OCI-LY1 (cell line): ENCODE data around the gene CARS2.

Experiments
- H2AFZ ChIP-seq: fragments of 200-600 bp; sonication (generic), shearing (Covaris generic); 2 replicates; pipeline ENCODE4 v1.6.0; 2014; ENCODE audit warnings: antibody characterized with exemption, mild to moderate bottlenecking, low read length
- H3F3A ChIP-seq: fragments of 200-600 bp; sonication (generic), shearing (Covaris generic); 2 replicates; pipeline ENCODE4 v1.6.0; 2014; ENCODE audit warnings: mild to moderate bottlenecking, antibody characterized with exemption, low read length, moderate library complexity; ENCODE audit not compliant: insufficient read depth
- H3K27ac ChIP-seq: fragments of 200-600 bp; sonication (generic); 2 replicates; pipeline ENCODE4 v1.5.1; 2014; ENCODE audit warnings: low read length, mixed run types, mild to moderate bottlenecking, low read depth; ENCODE audit not compliant: poor library complexity, severe bottlenecking
- H3K27me3 ChIP-seq: fragments of 200-600 bp; sonication (generic); 2 replicates; pipeline ENCODE4 v1.6.0; 2014; ENCODE audit warnings: antibody characterized with exemption, mild to moderate bottlenecking, low read length, moderate library complexity; ENCODE audit not compliant: insufficient read depth
- H3K36me3 ChIP-seq: fragments of 200-600 bp; sonication (generic); 2 replicates; pipeline ENCODE4 v1.6.1; 2014; ENCODE audit warnings: mild to moderate bottlenecking, antibody characterized with exemption, low read length, moderate library complexity, mixed read lengths; ENCODE audit not compliant: insufficient read depth
- H3K4me1 ChIP-seq: fragments of 200-600 bp; sonication (generic); 2 replicates; pipeline ENCODE4 v1.5.1; 2014; ENCODE audit warnings: mild to moderate bottlenecking, low read length, moderate library complexity; ENCODE audit not compliant: insufficient read depth, severe bottlenecking
- H3K4me2 ChIP-seq: fragments of 200-600 bp; sonication (generic), shearing (Covaris generic); 2 replicates; pipeline ENCODE4 v1.6.1; 2014; ENCODE audit warnings: low read length
- H3K4me3 ChIP-seq: fragments of 200-600 bp; sonication (generic); 2 replicates; pipeline ENCODE4 v1.5.1; 2014; ENCODE audit warnings: low read length, low read depth, mild to moderate bottlenecking, mixed read lengths; ENCODE audit not compliant: poor library complexity, severe bottlenecking
- H3K79me2 ChIP-seq: fragments of 200-600 bp; shearing (Covaris generic); 2 replicates; pipeline ENCODE4 v1.6.1; 2016; ENCODE audit warnings: mixed run types, low read length, mixed read lengths; ENCODE audit not compliant: insufficient read depth
- H3K9ac ChIP-seq: fragments of 200-600 bp; sonication (generic), shearing (Covaris generic); 2 replicates; pipeline ENCODE4 v1.6.1; 2014; ENCODE audit warnings: mild to moderate bottlenecking, low read length, mixed read lengths
- H3K9me2 ChIP-seq: fragments of 200-600 bp; sonication (generic), shearing (Covaris generic); 2 replicates; pipeline ENCODE4 v1.6.1; 2014; ENCODE audit warnings: low read depth, mild to moderate bottlenecking, low read length, mixed read lengths
- H3K9me3 ChIP-seq: fragments of 200-600 bp; shearing (Covaris generic); 2 replicates; pipeline ENCODE4 v1.6.1; 2014; ENCODE audit warnings: low read length, mixed read lengths
- H4K20me1 ChIP-seq: fragments of 200-600 bp; sonication (generic), shearing (Covaris generic); 2 replicates; pipeline ENCODE4 v1.6.0; 2016; ENCODE audit warnings: mild to moderate bottlenecking, low read length; ENCODE audit not compliant: insufficient read depth
- CTCF ChIP-seq: fragments of 200-600 bp; sonication (generic), shearing (Covaris generic); IDR thresholded peaks from 2 replicates; pipeline ENCODE4 v1.5.1; 2017; ENCODE audit warnings: mild to moderate bottlenecking, antibody characterized with exemption, low read length, moderate library complexity, mixed read lengths
- EZH2 ChIP-seq: fragments of 200-600 bp; sonication (generic), shearing (Covaris generic); IDR thresholded peaks from 2 replicates; pipeline ENCODE4 v1.8.0; 2017; ENCODE audit warnings: borderline replicate concordance, mixed run types, mild to moderate bottlenecking, antibody characterized with exemption, low read length, moderate library complexity, mixed read lengths

CARS2 gene

GRCh38 chr13:110682746-110683145 is 23.2 kb downstream of the CARS2 start:
- Histone ChIP-seq H3K36me3 (peaks cover 63% of the 10 kb centered on the region), H2AFZ (no peak overlapping the region), H3K27me3 (no peaks in the 10 kb centered on the region), H3K27ac (no peak overlapping the region), H3K9ac (no peak overlapping the region), H3K9me3 (no peaks in the 10 kb centered on the region), H3F3A (no peaks in the 10 kb centered on the region), H3K4me3 (no peak overlapping the region), H3K4me2 (no peak overlapping the region), H3K79me2 (no peaks in the 10 kb centered on the region), H3K9me2 (no peaks in the 10 kb centered on the region), H3K4me1 (peaks cover 9% of the 10 kb centered on the region), H4K20me1 (no peaks in the 10 kb centered on the region)
- TF ChIP-seq EZH2 (no peak), CTCF (no peak)

GRCh38 chr13:110681868-110682550 is 23.9 kb downstream of the CARS2 start:
- Histone ChIP-seq H3K4me2 (no peak overlapping the region), H3K9ac (no peak overlapping the region), H3K9me2 (no peaks in the 10 kb centered on the region), H3K27ac (no peak overlapping the region), H4K20me1 (no peaks in the 10 kb centered on the region), H3F3A (no peaks in the 10 kb centered on the region), H3K79me2 (no peaks in the 10 kb centered on the region), H3K27me3 (no peaks in the 10 kb centered on the region), H3K9me3 (no peaks in the 10 kb centered on the region), H3K4me3 (no peak overlapping the region), H3K4me1 (peaks cover 11% of the 10 kb centered on the region), H2AFZ (no peak overlapping the region), H3K36me3 (peaks cover 56% of the 10 kb centered on the region; the same call in 1 of the 2 replicates)
- no peak for TF ChIP-seq EZH2
- no peak for TF ChIP-seq CTCF

- Histone ChIP-seq H3F3A (no peaks in the 10 kb centered on the region), H3K4me2 (peak overlapping the region; percentile 13; the same call in 1 of the 2 replicates), H3K27me3 (no peaks in the 10 kb centered on the region), H3K9me2 (no peaks in the 10 kb centered on the region), H3K4me3 (no peak overlapping the region), H3K9ac (peak overlapping the region; percentile 1; the same call in 1 of the 2 replicates), H3K9me3 (no peaks in the 10 kb centered on the region), H4K20me1 (no peaks in the 10 kb centered on the region), H3K36me3 (peaks cover 45% of the 10 kb centered on the region; the same call in 1 of the 2 replicates), H3K27ac (peak overlapping the region; percentile 65), H3K79me2 (no peaks in the 10 kb centered on the region), H3K4me1 (peaks cover 23% of the 10 kb centered on the region), H2AFZ (no peak overlapping the region)
- TF ChIP-seq CTCF (peak; percentile 84), EZH2 (no peak)
Measured at GRCh38 chr13:110680852-110681251, 25.1 kb downstream of the CARS2 start.
